ENCODE measurements around the gene PRKCA. TPM values are rescaled to one million over a fixed set of nuclear protein-coding genes. Genes with fewer than 3 reads are reported as not detected.

Gene PRKCA
- total RNA-seq, 3 donors from 2014 or later, result 5.1 to 10.5 (median 6.6) TPM

- peaks cover 0 to 5% of the 10 kb centered on the region in 2 donors for H3K9me3 ChIP-seq
- intact Hi-C loops (cut with DNase I; ENCODE audit: low total_unique reads), result no loop called here
- no peak for DNase-seq (ENCODE audit: low spot score in 2 of 2)
- TF ChIP-seq POLR2A (IDR thresholded peaks at IDR 0.05) (no peak), POLR2AphosphoS5 (IDR thresholded peaks at IDR 0.05) (no peak)
- no peaks in the 10 kb centered on the region for H3K4me1 ChIP-seq
- H3K4me3 ChIP-seq, result no peak overlapping the region
- no peaks in the 10 kb centered on the region for H3K27me3 ChIP-seq
- H3K36me3 ChIP-seq, result no peaks in the 10 kb centered on the region
- H3K27ac ChIP-seq, result no peak overlapping the region
Measured at GRCh38 chr17:66564992-66565465, 262.6 kb downstream of the PRKCA start.

GRCh38 chr17:66567234-66568170, 265.1 kb downstream of the PRKCA start:
- Histone ChIP-seq H3K4me1 (no peaks in the 10 kb centered on the region), H3K27ac (no peak overlapping the region), H3K36me3 (no peaks in the 10 kb centered on the region), H3K9me3 (no peaks in the 10 kb centered on the region), H3K27me3 (no peaks in the 10 kb centered on the region), H3K4me3 (no peak overlapping the region)
- intact Hi-C loops (cut with DNase I; ENCODE audit: low total_unique reads), result no loop called here
- TF ChIP-seq POLR2A (IDR thresholded peaks at IDR 0.05), result no peak
- TF ChIP-seq, protein P1, sequence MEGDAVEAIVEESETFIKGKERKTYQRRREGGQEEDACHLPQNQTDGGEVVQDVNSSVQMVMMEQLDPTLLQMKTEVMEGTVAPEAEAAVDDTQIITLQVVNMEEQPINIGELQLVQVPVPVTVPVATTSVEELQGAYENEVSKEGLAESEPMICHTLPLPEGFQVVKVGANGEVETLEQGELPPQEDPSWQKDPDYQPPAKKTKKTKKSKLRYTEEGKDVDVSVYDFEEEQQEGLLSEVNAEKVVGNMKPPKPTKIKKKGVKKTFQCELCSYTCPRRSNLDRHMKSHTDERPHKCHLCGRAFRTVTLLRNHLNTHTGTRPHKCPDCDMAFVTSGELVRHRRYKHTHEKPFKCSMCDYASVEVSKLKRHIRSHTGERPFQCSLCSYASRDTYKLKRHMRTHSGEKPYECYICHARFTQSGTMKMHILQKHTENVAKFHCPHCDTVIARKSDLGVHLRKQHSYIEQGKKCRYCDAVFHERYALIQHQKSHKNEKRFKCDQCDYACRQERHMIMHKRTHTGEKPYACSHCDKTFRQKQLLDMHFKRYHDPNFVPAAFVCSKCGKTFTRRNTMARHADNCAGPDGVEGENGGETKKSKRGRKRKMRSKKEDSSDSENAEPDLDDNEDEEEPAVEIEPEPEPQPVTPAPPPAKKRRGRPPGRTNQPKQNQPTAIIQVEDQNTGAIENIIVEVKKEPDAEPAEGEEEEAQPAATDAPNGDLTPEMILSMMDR (IDR thresholded peaks at IDR 0.05), result peak; percentile 40 to 67 (median 50)
- DNase-seq (ENCODE audit: low spot score in 2 of 2), result peak; percentile 37 to 62

DNA sequence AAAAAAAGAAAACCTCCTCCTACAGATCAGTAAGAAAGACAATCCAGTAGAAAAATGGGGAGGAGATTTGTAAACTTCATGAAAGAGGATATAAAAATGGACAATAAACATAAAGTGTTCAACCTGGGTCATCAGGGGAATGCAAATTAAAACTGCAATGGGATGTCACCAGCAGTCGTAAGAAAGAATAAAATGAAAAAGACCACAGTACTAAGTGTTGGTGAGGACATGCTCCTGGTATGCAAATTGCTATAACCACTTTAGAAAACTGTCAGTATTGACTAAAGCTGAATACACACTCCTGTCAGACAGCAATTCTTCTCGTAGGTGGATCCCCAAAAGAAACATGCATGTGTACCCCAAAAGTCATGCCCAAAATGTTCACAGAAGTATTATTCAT, 267.2 kb downstream of the PRKCA start:
- H3K4me3 ChIP-seq, result no peak overlapping the region
- no peak for TF ChIP-seq POLR2A (IDR thresholded peaks at IDR 0.05)
- TF ChIP-seq POLR2AphosphoS5 (IDR thresholded peaks at IDR 0.05), result no peak
- TF ChIP-seq, protein P1 (IDR thresholded peaks at IDR 0.05), result no peak
- no peaks in the 10 kb centered on the region for H3K36me3 ChIP-seq
- no peaks in the 10 kb centered on the region for H3K4me1 ChIP-seq
- intact Hi-C loops (cut with DNase I; ENCODE audit: low total_unique reads), result no loop called here
- H3K27me3 ChIP-seq, result no peaks in the 10 kb centered on the region
- DNase-seq (ENCODE audit: low spot score in 2 of 2), result no peak
- no peak overlapping the region for H3K27ac ChIP-seq
- no peaks in the 10 kb centered on the region for H3K9me3 ChIP-seq

- TF ChIP-seq POLR2AphosphoS5 (IDR thresholded peaks at IDR 0.05) (no peak), POLR2A (IDR thresholded peaks at IDR 0.05) (no peak)
- TF ChIP-seq, protein P1 (IDR thresholded peaks at IDR 0.05), result no peak
Measured at GRCh38 chr17:66570447-66571195, 268.2 kb downstream of the PRKCA start.

GRCh38 chr17:66571745-66572144, 269.3 kb downstream of the PRKCA start:
- Histone ChIP-seq H3K4me1 (no peaks in the 10 kb centered on the region), H3K4me3 (no peak overlapping the region), H3K27ac (no peak overlapping the region), H3K9me3 (no peaks in the 10 kb centered on the region), H3K27me3 (no peaks in the 10 kb centered on the region), H3K36me3 (no peaks in the 10 kb centered on the region)
- intact Hi-C loops (cut with DNase I; ENCODE audit: low total_unique reads), result no loop called here
- no peak for DNase-seq (ENCODE audit: low spot score in 2 of 2)
- TF ChIP-seq POLR2AphosphoS5 (IDR thresholded peaks at IDR 0.05) (no peak), POLR2A (IDR thresholded peaks at IDR 0.05) (no peak)
- TF ChIP-seq, protein P1 (IDR thresholded peaks at IDR 0.05), result no peak

More at GRCh38 chr17:66570447-66571195, 268.2 kb downstream of the PRKCA start:
- Histone ChIP-seq H3K27ac (no peak overlapping the region), H3K27me3 (no peaks in the 10 kb centered on the region), H3K4me1 (no peaks in the 10 kb centered on the region), H3K9me3 (no peaks in the 10 kb centered on the region), H3K36me3 (no peaks in the 10 kb centered on the region), H3K4me3 (no peak overlapping the region)
- intact Hi-C loops (cut with DNase I; ENCODE audit: low total_unique reads), result no loop called here
- DNase-seq (ENCODE audit: low spot score in 2 of 2), result no peak
